GOT3 (cell line): ENCODE data around the gene SPINK13.
"Not testable (repeated sequence)": the region's sequence is repeated elsewhere in the genome, so short reads cannot be mapped to it uniquely, and the experiment has no call there.

Source experiments
- DNase-seq: peaks from one replicate; lab custom pipeline; 2025; ENCODE audit warnings: mixed read lengths; lab: John Stamatoyannopoulos, UW

SPINK13 gene, protein sequence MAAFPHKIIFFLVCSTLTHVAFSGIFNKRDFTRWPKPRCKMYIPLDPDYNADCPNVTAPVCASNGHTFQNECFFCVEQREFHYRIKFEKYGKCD

DNA sequence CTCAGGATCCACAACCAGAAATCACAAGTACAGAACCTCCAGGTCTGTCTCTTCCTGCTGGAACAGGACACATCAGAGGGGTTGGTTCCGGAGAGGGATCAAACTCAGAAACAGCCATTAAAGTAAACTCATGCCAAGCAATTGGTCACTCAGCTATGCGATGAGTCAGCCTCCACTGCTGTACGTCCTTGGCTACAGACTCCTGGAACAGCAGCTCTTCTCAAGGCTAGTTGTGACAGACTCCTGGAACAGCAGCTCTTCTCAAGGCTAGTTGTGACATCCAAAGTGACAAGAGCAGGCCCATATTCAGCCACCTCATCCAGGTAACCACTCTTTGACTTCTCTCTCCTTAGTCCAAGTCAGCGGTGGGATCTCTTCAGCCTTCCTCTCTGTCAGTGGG lies at the start of gene SPINK13:
Gene SPINK13 (plus strand): TSS at position 229 of the 400 bp plus-strand sequence. CDS start 1,279 bp downstream, outside the sequence.
- peak; percentile 3 for DNase-seq

DNA sequence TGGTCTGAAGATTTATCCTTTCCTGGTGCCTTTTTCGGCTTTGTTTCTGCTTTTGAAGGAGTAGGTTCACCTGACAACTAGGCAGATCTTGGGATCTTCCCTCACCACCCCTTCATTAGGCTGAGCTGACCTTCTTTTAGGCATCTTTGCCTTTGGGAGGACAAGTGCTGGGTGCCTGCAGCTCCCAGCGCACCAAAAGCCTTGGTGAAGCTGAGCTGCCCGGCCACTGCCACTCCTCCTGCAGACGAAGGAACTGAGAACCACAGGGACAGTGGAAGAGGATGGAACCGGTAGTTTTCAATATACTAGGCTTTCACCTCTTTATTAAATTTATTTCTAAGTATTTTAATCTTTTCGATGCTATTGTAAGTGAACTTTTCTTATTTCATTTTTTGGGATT lies 47.1 kb upstream of the SPINK13 start:
- DNase-seq: no peak

DNA sequence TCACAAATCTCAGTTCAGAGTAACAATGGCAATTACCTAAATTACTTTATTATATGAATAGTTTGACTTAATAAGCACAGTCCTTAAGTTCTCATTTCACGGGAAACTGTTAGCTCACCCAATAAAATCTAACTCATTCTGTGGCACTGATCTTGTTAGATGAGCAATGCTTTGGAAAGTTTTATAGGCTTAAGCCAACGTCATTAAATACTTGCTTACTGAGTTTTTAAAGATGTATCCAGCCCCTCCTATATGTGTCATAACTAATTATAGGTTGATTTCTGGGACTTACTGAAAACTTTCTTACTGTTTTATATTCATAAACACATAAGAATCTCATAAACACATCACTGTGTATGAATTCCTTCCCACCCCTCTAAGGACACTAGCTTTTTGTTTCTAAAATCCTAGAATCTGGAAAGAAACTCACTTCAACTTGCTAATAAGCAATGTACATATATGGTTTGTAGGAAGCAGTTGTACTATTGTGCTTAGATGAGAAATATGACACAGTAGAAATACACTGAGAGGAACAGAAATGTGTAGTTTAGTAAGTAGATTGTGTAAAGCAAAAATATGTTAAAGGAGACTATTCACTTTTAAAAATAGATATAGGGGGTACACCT lies 44.4 kb upstream of the SPINK13 start:
- DNase-seq: no peak

DNA sequence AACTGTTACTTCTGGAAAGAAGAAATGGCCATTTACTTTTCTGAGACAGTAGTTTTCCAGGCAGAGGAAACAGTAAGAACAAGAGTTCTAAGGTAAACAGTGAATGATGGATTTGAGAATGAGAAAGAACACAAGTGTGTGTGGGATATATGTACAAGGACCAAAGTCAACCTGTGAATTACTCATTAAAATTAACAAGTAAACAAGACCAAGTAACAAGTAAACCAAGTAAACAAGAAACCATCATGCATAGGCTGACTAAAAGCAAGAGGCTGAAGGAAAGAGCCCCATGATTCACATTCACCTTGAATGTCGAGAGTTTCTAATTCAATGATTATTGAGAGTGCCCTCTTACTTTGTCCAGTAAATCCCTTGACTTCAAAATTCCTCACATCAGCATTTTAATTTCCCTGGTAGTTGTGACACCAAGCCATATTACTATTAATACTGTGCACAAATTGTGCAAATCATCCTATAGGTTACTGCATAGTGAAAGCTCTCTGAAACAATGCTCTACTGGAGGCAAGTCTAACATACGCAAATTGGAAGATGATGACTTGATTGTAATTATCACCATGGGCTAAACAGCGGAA lies 40.1 kb upstream of the SPINK13 start:
- no peak for DNase-seq

DNA sequence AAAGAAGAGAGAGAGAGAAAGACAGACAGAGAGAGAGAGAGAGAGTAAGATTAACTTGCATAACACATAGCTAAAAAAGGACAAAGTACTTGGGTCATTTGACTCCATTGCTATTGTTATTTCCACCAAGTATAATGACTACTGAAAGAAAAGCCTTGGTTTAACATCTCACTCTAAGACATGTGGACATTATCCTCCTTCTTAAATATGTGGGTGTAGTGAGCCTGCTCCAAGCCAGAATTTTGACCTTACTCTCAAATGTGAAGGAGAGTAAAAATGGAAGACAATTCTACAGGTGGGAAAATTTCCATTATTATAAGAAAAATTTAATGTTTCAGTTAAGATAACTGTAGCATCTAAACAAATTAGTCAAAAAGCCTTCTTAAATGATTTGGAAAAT lies 38.8 kb upstream of the SPINK13 start:
- no peak for DNase-seq

DNA sequence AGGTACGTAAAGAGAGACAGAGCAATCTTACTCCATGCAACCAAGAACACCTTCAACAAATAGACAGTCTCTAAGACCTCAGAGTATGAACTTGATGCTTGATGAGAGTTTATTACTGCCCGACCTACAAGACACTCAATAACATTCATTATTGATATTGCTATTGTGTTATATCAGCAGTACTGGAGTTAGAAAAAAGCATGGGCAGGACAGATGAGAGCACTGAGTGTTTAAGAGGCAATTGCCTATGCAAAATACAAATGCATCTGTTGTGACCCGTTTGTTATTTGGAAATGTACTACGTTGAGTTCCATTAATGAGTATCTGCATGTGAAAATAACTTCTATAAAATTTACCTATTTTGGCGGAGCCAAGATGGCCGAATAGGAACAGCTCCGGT lies 38.4 kb upstream of the SPINK13 start:
- DNase-seq: no peak

DNA sequence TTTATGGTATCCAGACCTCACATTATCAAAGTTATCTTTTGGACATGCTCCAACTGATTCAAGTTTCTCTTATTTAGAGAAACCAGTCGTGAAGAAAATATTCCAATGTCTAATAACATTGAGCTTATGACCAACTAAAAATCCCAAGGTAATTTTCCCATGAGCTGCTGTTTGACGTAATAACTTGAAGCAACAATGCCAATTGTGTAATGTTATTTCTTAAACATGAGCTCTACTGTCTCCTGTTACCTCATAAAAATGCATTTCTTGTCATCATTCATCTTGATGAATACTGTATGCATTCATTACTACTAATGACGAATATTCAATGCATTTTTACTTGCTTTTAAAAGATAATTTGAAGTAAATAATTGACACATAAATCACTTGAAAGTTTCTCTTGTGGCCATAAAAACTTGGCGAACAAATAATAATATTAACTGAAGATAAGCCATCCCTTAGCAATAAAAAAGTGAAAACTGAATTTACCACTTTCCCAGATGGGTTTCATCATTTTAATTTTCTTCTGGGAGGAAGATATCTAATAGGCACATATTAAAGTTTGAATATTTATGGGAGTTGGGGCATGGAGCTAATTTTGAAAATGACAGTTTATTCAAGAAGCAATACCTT lies 30.7 kb upstream of the SPINK13 start:
- no peak for DNase-seq

DNA sequence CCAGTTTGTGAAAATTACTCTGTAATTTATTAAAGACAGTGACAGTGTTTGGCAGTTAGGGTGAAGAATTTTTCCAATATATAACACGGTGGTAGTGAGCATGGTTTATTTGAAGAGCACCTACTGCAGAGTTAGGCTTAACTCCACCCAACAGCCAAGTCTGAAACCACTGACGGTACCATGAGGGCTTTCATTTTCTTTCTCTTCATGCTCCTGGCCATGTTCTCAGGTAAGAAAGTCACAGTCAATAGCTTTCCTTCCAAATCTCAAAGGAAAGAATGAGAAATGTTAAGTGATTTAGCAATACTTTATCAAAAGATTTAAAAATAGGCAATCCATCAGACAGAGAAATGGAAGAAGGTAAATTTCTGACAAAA lies 30.2 kb upstream of the SPINK13 start, which contains the start of gene MARCOL:
Gene MARCOL (plus strand): TSS at position 108 of the 377 bp plus-strand sequence. CDS start 73 bp downstream, at position 181.
- DNase-seq: no peak

DNA sequence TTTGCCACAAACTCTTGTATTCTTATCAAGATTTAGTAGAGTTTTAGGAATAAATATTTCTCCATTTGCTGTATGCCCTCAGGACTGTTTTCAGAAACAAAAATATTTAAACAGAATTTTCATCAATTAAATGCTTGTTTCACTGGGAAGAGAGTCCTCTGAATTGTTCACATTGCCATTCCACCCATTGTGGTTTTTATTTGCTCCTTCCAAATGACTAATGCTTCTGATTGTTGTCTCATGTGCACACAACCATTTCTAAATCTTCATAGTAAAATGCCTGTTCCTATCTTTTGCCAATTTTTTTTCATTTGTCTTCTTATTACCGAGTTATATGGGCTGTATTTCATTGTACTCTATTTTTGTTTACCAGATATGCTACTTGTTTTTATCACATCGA lies 19.7 kb upstream of the SPINK13 start:
- DNase-seq: no peak

DNA sequence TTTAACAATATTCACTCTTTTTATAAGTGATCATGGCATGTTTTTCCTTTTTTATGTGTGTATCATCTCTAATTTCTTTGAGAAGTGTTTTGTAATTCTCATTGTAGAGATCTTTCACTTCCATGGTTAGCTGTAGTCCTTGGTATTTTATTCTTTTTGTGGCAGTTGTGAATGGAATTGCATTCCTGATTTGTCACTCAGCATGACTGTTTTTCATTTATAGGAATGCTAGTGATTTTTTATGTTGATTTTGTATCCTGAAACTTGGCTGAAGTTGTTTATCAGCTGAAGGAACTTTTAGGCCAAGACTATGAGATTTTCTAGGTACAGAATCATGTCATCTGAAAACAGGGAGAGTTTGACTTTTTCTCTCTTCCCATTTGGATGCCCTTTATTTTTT lies 13.1 kb upstream of the SPINK13 start:
- no peak for DNase-seq

DNA sequence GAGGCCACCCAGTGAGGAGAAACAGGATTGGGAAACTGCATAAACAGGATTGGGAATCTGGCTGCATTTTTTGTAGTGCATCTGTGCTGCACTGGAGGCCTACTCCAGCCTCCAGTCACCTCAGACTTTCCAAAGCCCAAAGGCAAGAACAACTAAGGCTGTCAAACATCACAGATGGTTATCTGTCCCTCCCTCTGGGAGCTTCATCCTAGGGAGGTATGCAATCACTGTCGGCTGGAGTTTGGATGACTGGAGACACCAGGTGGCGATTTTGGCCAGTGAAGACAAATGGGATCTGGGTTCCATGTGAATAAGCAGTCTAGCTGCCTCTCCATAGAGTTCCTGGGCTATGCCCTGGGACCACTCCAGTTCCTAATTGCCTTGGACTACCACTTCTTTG lies 9.3 kb upstream of the SPINK13 start:
- DNase-seq: no peak

DNA sequence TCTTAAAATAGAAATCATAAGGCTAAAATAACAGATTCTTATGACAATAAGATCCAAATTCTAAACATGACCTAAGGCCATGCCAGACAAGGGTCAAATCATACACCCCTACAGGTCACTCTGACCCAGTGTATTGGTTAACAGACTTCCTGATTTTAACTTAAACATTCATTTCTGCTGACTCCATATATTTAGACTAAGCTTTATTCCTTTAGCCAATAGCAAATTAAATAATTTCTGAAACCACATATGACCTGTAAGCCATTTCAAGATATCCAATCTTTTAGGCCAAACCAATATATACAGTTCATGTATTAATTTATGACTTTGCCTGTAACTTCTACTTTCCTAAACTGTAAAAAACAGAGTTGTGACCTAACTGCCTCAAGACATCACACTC lies 7.4 kb upstream of the SPINK13 start:
- DNase-seq: no peak

DNA sequence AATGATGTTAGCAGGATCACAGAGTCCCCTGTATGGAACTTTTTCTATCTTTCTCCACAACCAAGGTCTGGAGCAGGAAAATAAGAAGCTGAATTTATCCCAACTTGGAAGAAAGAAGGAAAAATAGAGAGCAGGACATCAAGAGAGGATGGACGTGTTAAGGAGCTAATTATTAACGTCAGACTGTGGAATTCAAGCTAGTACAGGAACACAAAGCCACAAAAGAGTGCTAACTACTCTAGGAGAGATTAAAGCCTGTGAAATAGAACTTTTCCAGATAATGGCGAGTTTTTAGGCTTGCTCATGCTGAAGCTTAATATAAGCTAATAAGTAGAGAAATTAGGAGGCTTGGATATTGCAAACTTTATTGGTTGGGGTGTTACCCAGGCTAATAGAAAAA lies 632 bp upstream of the SPINK13 start:
- no peak for DNase-seq

DNA sequence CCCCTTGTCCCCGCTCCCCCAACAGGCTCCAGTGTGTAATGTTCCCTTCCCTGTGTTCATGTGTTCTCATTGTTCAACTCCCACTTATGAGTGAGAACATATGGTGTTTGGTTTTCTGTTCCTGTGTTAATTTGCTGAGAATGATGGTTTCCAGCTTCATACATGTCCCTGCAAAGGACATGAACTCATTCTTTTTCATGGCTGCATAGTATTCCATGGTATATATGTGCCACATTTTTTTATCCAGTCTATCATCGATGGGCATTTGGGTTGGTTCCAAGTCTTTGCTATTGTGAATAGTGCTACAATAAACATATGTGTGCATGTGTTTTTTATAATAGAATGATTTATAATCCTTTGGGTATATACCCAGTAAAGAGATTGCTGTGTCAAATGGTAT lies 6.5 kb downstream of the SPINK13 start:
- not testable (repeated sequence) for DNase-seq

DNA sequence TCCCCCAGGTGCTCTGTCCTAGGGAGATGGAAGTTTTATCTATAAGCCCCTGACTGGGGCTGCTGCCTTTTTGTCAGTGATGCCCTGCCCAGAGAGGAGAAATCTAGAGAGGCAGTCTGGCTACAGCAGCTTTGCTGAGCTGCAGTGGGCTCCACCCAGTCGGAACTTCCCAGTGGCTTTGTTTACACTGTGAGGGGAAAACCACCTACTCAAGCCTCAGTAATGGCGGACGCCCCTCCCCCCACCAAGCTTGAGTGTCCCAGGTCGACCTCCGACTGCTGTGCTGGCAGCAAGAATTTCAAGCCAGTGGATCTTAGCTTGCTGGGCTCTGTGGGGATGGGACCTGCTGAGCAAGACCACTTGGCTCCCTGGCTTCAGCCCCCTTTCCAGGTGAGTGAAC lies 12.3 kb downstream of the SPINK13 start:
- not testable (repeated sequence) for DNase-seq

DNA sequence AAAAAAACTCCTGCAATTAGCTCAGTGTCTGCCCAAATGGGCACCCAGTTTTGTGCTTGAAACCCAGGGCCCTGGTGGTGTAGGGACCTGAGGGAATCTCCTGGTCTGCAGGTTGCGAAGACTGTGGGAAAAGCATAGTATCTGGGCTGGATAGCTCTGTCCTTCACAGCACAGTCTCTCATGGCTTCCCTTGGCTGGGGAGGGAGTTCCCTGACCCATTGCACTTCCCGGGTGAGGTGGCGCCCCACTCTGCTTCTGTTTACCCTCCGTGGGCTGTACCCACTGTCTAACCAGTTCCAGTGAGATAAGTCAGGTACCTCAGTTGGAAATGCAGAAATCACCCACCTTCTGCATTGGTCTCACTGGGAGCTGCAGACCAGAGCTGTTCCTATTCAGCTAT lies 12.7 kb downstream of the SPINK13 start:
- not testable (repeated sequence) for DNase-seq

DNA sequence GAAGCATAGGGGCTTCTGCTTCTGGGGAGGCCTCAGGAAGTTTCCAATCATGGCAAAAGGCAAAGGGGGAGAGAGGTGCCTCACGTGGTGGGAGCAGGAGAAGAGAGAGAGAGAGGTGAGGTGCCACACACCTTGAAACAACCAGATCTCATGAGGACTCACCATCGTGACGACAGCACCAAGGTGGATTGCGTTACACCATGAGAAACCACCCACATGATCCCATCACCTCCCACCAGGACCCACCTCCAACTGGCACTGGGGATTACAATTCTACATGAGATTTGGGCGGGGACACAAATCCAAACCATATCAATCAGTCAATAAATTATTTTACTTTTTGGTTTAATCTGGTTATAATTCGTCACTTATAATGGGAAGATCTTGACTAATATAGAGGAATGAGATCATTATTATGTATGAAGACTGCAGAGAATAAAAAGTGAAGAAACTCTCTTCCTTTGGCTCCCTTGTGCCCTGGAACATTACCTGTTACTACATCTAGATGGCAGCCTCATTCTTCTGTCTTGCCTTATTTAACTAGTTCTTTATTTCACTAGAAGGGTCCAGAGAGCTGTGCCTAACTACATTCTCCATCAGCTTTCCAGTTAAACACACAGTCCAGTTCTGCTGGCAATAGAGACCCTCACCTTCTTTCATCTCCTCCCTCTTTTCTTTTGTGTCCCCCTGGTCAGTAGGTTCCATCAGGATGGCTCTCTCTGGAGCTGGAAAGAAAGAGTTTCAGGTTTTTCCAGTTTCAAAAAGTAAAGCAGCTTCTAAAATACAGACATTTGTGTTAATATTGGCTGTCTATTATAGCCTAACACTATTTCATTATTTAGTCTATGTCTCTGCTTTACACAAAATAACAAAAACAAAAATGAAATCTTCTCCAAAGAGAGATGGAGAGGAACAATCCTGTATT lies 21.9 kb downstream of the SPINK13 start:
- no peak for DNase-seq

DNA sequence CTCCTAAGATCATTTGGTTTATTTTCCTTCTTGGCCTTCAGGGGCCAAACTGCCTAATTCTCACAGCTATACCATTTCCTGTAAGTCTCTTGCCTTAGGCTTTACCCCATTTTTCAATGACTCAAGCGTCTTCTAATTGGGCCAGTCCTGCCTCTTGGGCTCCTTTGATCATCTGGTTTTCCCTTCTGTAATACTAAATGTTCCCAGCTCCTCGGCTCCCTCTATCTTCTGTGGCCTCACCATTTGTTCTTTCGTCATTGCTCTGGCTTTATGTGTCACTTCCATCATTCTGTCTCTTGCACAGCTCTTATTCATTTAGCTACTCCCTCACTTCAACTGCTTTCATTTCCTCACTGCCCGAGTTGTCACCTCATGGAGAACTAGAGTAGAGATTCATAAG lies 29.1 kb downstream of the SPINK13 start:
- no peak for DNase-seq

DNA sequence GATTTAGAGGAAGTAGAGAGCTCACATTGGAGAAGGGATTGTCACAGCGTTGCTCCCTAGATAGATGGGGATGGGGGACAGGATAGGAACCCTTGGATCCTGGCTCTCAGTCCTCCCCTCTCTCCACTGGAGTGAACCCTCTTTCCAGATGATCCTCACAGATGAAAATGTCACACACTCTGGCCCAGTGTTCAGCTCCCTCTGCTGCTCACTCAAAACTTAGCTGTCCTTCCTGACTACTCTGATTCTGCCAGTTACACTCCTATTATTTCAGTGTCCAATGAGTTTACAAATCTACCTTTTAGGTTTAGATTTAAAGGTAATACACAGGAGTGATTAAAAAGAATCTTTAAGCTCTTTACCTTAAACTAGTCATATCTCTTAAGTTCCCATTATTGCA lies 37.9 kb downstream of the SPINK13 start:
- no peak for DNase-seq

DNA sequence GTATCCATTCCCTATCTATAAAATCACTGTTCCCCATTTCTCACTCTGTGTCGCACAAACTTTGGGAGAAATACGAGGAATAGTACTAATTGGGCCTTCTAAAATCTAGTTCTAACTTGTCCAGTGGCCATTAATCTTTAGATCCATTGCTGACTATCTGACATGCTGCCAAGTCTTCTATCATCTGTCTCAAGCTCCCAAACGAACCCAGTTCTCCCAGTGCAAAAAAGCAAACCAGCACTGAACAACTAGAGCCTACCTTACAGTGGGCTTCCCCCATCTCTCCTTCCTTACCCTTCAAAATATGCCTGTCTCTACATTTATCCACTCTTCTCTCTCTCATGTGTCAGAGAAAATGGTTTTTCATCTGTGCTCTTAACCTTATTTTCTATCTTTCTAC lies 40.4 kb downstream of the SPINK13 start:
- no peak for DNase-seq

DNA sequence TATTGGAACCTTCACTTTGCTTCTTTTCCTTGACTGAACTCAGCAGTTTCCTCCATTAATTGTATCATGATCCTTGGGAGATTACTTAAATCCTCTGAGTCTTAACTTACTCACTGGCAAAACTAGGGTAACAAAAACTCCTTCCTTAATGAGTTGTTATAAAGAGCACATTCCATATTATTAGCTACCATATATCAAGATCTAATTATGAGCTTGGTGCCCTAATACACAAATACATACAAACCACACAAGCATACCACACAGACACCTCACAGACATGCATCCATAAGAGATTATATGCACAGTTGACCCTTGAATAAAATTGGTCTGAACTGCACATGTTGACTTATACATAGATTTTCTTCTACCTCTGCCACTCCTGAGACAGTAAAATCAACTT lies 41.2 kb downstream of the SPINK13 start:
- DNase-seq: no peak

DNA sequence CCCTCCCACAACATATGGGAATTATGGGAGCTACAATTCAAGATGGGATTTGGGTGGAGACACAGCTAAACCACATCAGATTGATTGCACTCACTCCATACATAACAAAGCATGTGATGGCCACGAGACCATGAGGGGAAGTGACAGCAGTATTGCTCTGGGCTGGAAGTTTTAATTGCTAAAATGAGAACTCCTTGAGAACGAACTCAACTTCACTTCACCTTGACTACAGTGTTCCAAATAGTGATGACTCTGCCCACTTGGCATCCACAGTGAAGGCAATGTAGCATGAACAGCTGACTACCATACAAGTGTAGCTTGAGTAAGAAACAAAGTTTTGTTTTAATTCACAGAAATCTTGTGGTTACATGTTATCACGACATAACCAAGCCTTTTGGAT lies 42.9 kb downstream of the SPINK13 start:
- DNase-seq: no peak
